Measurements from ENCODE around the gene ATP5MG. TPM values are rescaled to one million over a fixed set of nuclear protein-coding genes. Genes with fewer than 3 reads are reported as not detected.

The ATP5MG gene
- total RNA-seq, 4 donors from 2014 or later = 38.5 to 89.8 (median 51.6) TPM

- Histone ChIP-seq H3K27me3 (no peaks in the 10 kb centered on the region), H3K4me1 (peaks cover 0 to 8% (median 0%) of the 10 kb centered on the region in 4 donors), H3K9me3 (no peaks in the 10 kb centered on the region), H3K36me3 (peaks cover 0 to 11% (median 0%) of the 10 kb centered on the region in 3 donors), H3K4me3 (no peak overlapping the region), H3K27ac (no peak overlapping the region)
- no peak for TF ChIP-seq CTCF (IDR thresholded peaks at IDR 0.05)
- TF ChIP-seq POLR2A (IDR thresholded peaks at IDR 0.05) = no peak
- no peak for DNase-seq
These were observed 49.0 kb downstream of the ATP5MG start for GRCh38 chr11:118450451-118450850.

Other genes with a start within 250 kb of the ATP5MG start
- gene SCN4B, start 248.8 kb upstream of the ATP5MG start, total RNA-seq = 1 to 10 TPM in 2 of 4 donors, under 1 TPM in 2; 0.35 to 8.3 (median 1.4) TPM
- gene SCN2B, start 225.0 kb upstream of the ATP5MG start, total RNA-seq = under 1 TPM in 2 of 4 donors, not detected in 2; 0.13 to 0.38 TPM
- 10 to 100 TPM in 3 of 4 donors, 1 to 10 TPM in 1; 7.5 to 83.3 (median 14.4) TPM for gene JAML, start 176.6 kb upstream of the ATP5MG start, total RNA-seq
- 10 to 100 TPM in 1 of 4 donors, 1 to 10 TPM in 2, under 1 TPM in 1; 0.83 to 15.4 (median 7.8) TPM for gene MPZL3, start 149.2 kb upstream of the ATP5MG start, total RNA-seq
- gene MPZL2, start 137.3 kb upstream of the ATP5MG start, total RNA-seq = 10 to 100 TPM; 21.0 to 32.4 (median 22.3) TPM
- gene CD3E, start 96.9 kb upstream of the ATP5MG start, total RNA-seq = 1 to 10 TPM; 6.6 to 9.9 (median 8.7) TPM
- gene CD3D, start 58.9 kb upstream of the ATP5MG start, total RNA-seq = 10 to 100 TPM; 15.4 to 26.6 (median 21.1) TPM
- 1 to 10 TPM; 4.7 to 7.0 (median 5.4) TPM for gene CD3G, start 57.3 kb upstream of the ATP5MG start, total RNA-seq
- 10 to 100 TPM; 47.7 to 60.1 (median 54.1) TPM for gene UBE4A, start 42.0 kb upstream of the ATP5MG start, total RNA-seq
- gene KMT2A, start 34.9 kb downstream of the ATP5MG start, total RNA-seq = 100 to 1,000 TPM in 1 of 4 donors, 10 to 100 TPM in 3; 46.6 to 110 (median 74.3) TPM
- 10 to 100 TPM in 3 of 4 donors, 1 to 10 TPM in 1; 5.8 to 68.4 (median 37.5) TPM for gene TTC36, start 125.9 kb downstream of the ATP5MG start, total RNA-seq
- 100 to 1,000 TPM in 3 of 4 donors, 10 to 100 TPM in 1; 48.7 to 263 (median 204) TPM for gene TMEM25, start 129.6 kb downstream of the ATP5MG start, total RNA-seq
- gene IFT46, start 164.3 kb downstream of the ATP5MG start, total RNA-seq = 10 to 100 TPM; 12.5 to 32.2 (median 14.4) TPM
- gene ARCN1, start 170.8 kb downstream of the ATP5MG start, total RNA-seq = 100 to 1,000 TPM in 2 of 4 donors, 10 to 100 TPM in 2; 54.5 to 116 (median 91.0) TPM
- 100 to 1,000 TPM in 2 of 4 donors, 10 to 100 TPM in 2; 32.4 to 380 (median 93.8) TPM for gene PHLDB1, start 206.0 kb downstream of the ATP5MG start, total RNA-seq

All from Peyer's patch (tissue), 4 donors.